Muscle of leg (tissue), 11 donors: ENCODE results near the gene PRG2. TPM values are rescaled to one million over a fixed set of nuclear protein-coding genes. Genes with fewer than 3 reads are reported as not detected.
"Not testable (repeated sequence)": the region's sequence is repeated elsewhere in the genome, so short reads cannot be mapped to it uniquely, and the experiment has no call there.

Experiments
- DNase-seq: peaks from one replicate; pipeline ENCODE4 v3.0.0; 2013
- H3K27ac ChIP-seq: one replicate; pipeline ENCODE4 v1.5.1; 2013; ENCODE audit warnings: mild to moderate bottlenecking, low read length, control low read depth
- H3K27me3 ChIP-seq: one replicate; pipeline ENCODE4 v1.6.1; 2013; ENCODE audit warnings: low read length; ENCODE audit not compliant: control insufficient read depth, insufficient read depth
- H3K36me3 ChIP-seq: one replicate; pipeline ENCODE4 v1.6.1; 2013; ENCODE audit warnings: low read length; ENCODE audit not compliant: control insufficient read depth, insufficient read depth
- H3K4me1 ChIP-seq: one replicate; pipeline ENCODE4 v1.6.1; 2013; ENCODE audit warnings: low read length; ENCODE audit not compliant: control insufficient read depth, insufficient read depth
- H3K4me3 ChIP-seq: one replicate; pipeline ENCODE4 v1.5.1; 2013; ENCODE audit warnings: low read length, control low read depth
- H3K9me3 ChIP-seq: replicated peaks from 2 replicates; pipeline ENCODE4 v1.6.1; 2013; ENCODE audit warnings: low read depth, low read length; ENCODE audit not compliant: control insufficient read depth
- WGBS: methylation state at CpG from one replicate; pipeline ENCODE4 v1.1.5; 2013; ENCODE audit warnings: missing lambda C conversion rate; ENCODE audit not compliant: insufficient coverage; 5-methylcytosine and 5-hydroxymethylcytosine counted together
- polyA plus RNA-seq, 8 donors: library from polyadenylated mRNA; unstranded; fragments of 120-200 nt; gene quantifications; one replicate each; pipeline versions ENCODE4 v1.2.1 to v1.2.3, GENCODE V29; 2013; ENCODE audit warnings: inconsistent platforms in 1 of 8, low replicate concordance in 1 of 8; ENCODE audit not compliant: insufficient read length in 8 of 8, insufficient read depth in 1 of 8
- total RNA-seq: library from RNA; stranded (reverse); fragments of 120-200 nt; gene quantifications from one replicate; pipeline ENCODE4 v1.2.4, GENCODE V29; 2013

Gene PRG2
- total and polyA plus RNA-seq, 9 donors = 0.35 to 3.8 (median 1.0) TPM

GRCh38 chr11:57339328-57339727 lies 51.1 kb downstream of the PRG2 start:
- no peaks in the 10 kb centered on the region for H3K27me3 ChIP-seq
- H3K4me3 ChIP-seq = no peak overlapping the region
- WGBS = 79% methylated on average over 3 of the region's 5 CpGs
- no peak for DNase-seq
- peaks cover 21% of the 10 kb centered on the region for H3K4me1 ChIP-seq
- no peak overlapping the region for H3K27ac ChIP-seq
- H3K36me3 ChIP-seq = peaks cover 3% of the 10 kb centered on the region
- H3K9me3 ChIP-seq = no peaks in the 10 kb centered on the region

GRCh38 chr11:57338142-57338541 lies 52.3 kb downstream of the PRG2 start, which contains the start of gene P2RX3:
P2RX3 (plus strand) TSS chr11:57338352; CDS start chr11:57338551, 199 bp downstream.
- peaks cover 27% of the 10 kb centered on the region for H3K4me1 ChIP-seq
- peaks cover 13% of the 10 kb centered on the region for H3K36me3 ChIP-seq
- no peaks in the 10 kb centered on the region for H3K9me3 ChIP-seq
- DNase-seq = peak; percentile 86
- H3K4me3 ChIP-seq = no peak within 1 kb of the TSS
- H3K27me3 ChIP-seq = no peaks in the 10 kb centered on the region
- WGBS = 40% methylated on average over 1 of the region's 4 CpGs
- no peak within 1 kb of the TSS for H3K27ac ChIP-seq

DNA sequence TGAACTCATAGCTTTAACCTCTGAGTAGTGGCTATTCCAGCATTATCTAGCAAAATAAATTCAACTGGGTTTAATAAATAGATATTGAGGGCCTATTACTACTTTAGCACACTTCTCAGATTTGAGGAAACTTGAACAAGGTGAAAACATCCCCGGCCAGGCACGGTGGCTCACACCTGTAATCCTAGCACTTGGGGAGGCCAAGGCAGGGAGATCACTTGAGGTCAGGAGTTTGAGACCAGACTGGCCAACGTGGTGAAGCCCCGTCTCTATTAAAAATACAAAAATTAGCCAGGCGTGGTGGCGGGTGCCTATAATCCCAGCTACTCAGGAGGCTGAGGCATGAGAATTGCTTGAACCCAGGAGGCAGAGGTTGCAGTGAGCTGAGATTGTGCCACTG lies 53.6 kb downstream of the PRG2 start:
- Histone ChIP-seq H3K27ac (peak overlapping the region; percentile 77), H3K4me1 (peaks cover 27% of the 10 kb centered on the region), H3K36me3 (peaks cover 26% of the 10 kb centered on the region)
- not testable (repeated sequence) for H3K27me3 ChIP-seq, H3K9me3 ChIP-seq, H3K4me3 ChIP-seq, DNase-seq
- WGBS = 100% methylated on average over 1 of the region's 6 CpGs

Other genes with a start within 250 kb of the PRG2 start
- gene LRRC55, start 208.7 kb downstream of the PRG2 start, total RNA-seq = 0.31 TPM
- 1 to 10 TPM in 3 of 8 donors, under 1 TPM in 5; 0.82 to 1.7 (median 0.91) TPM for gene LRRC55, start 208.7 kb downstream of the PRG2 start, polyA plus RNA-seq
- 43.2 TPM for gene APLNR, start 153.4 kb downstream of the PRG2 start, total RNA-seq
- 100 to 1,000 TPM in 4 of 8 donors, 10 to 100 TPM in 4; 80.8 to 113 (median 97.2) TPM for gene APLNR, start 153.4 kb downstream of the PRG2 start, polyA plus RNA-seq
- gene TNKS1BP1, start 65.7 kb downstream of the PRG2 start, total RNA-seq = 67.2 TPM
- 100 to 1,000 TPM in 7 of 8 donors, 10 to 100 TPM in 1; 94.6 to 120 (median 111) TPM for gene TNKS1BP1, start 65.7 kb downstream of the PRG2 start, polyA plus RNA-seq
- gene SSRP1, start 54.8 kb downstream of the PRG2 start, total RNA-seq = 64.3 TPM
- 100 to 1,000 TPM in 7 of 8 donors, 10 to 100 TPM in 1; 98.6 to 135 (median 111) TPM for gene SSRP1, start 54.8 kb downstream of the PRG2 start, polyA plus RNA-seq
- 1.5 TPM for gene P2RX3, start 52.3 kb downstream of the PRG2 start, total RNA-seq
- 1 to 10 TPM; 1.3 to 5.2 (median 2.5) TPM for gene P2RX3, start 52.3 kb downstream of the PRG2 start, polyA plus RNA-seq
- gene PRG3, start 9.5 kb downstream of the PRG2 start, total RNA-seq = 0.22 TPM
- gene PRG3, start 9.5 kb downstream of the PRG2 start, polyA plus RNA-seq = 1 to 10 TPM in 1 of 8 donors, under 1 TPM in 5, not detected in 2; 0.14 to 1.3 (median 0.42) TPM
- 27.1 TPM for gene SLC43A3, start 36.5 kb upstream of the PRG2 start, total RNA-seq
- 10 to 100 TPM; 19.9 to 43.5 (median 29.6) TPM for gene SLC43A3, start 36.5 kb upstream of the PRG2 start, polyA plus RNA-seq
- gene RTN4RL2, start 69.9 kb upstream of the PRG2 start, total RNA-seq = 2.0 TPM
- gene RTN4RL2, start 69.9 kb upstream of the PRG2 start, polyA plus RNA-seq = 10 to 100 TPM; 11.2 to 27.2 (median 20.4) TPM
- 12.2 TPM for gene SLC43A1, start 125.1 kb upstream of the PRG2 start, total RNA-seq
- gene SLC43A1, start 125.1 kb upstream of the PRG2 start, polyA plus RNA-seq = 10 to 100 TPM in 4 of 8 donors, 1 to 10 TPM in 4; 7.1 to 12.5 (median 10.1) TPM
- 44.1 TPM for gene TIMM10, start 140.1 kb upstream of the PRG2 start, total RNA-seq
- 10 to 100 TPM; 36.3 to 61.9 (median 37.8) TPM for gene TIMM10, start 140.1 kb upstream of the PRG2 start, polyA plus RNA-seq
- gene SMTNL1, start 146.9 kb upstream of the PRG2 start, total RNA-seq = 143 TPM
- 100 to 1,000 TPM in 7 of 8 donors, 10 to 100 TPM in 1; 93.2 to 258 (median 197) TPM for gene SMTNL1, start 146.9 kb upstream of the PRG2 start, polyA plus RNA-seq
- 18.5 TPM for gene UBE2L6, start 177.0 kb upstream of the PRG2 start, total RNA-seq
- gene UBE2L6, start 177.0 kb upstream of the PRG2 start, polyA plus RNA-seq = 10 to 100 TPM; 19.9 to 25.6 (median 22.5) TPM
- 31.4 TPM for gene SERPING1, start 207.0 kb upstream of the PRG2 start, total RNA-seq
- gene SERPING1, start 207.0 kb upstream of the PRG2 start, polyA plus RNA-seq = 10 to 100 TPM; 71.8 to 97.7 (median 89.0) TPM